Measurements from ENCODE around the gene ZHX3. TPM values are rescaled to one million over a fixed set of nuclear protein-coding genes. Genes with fewer than 3 reads are reported as not detected.

The ZHX3 gene
- total RNA-seq, 1 donor = 36.6 TPM

- H2AFZ ChIP-seq (ENCODE audit: low read length) = no peak overlapping the region
- H4K20me1 ChIP-seq (ENCODE audit: insufficient read depth, low read length) = peaks cover 26% of the 10 kb centered on the region
- DNase-seq (ENCODE audit: insufficient read length, low spot score, missing footprints) = no peak
These were observed 155.1 kb downstream of the ZHX3 start for GRCh38 chr20:41162396-41162795.

GRCh38 chr20:41161886-41162285 lies 155.6 kb downstream of the ZHX3 start:
- Histone ChIP-seq H3K79me2 (ENCODE audit: insufficient read depth, low read length) (peaks cover 39% of the 10 kb centered on the region), H4K20me1 (ENCODE audit: insufficient read depth, low read length) (peaks cover 31% of the 10 kb centered on the region), H3K4me3 (ENCODE audit: insufficient read depth, low read length) (no peak overlapping the region), H3K27me3 (ENCODE audit: insufficient read depth, low read length) (no peaks in the 10 kb centered on the region), H3K4me2 (ENCODE audit: insufficient read depth, low read length) (no peak overlapping the region), H2AFZ (ENCODE audit: low read length) (no peak overlapping the region), H3K9me3 (ENCODE audit: low read depth, low read length) (no peaks in the 10 kb centered on the region), H3K4me1 (ENCODE audit: insufficient read depth, low read length) (no peaks in the 10 kb centered on the region), H3K27ac (ENCODE audit: low read depth, low read length) (no peak overlapping the region), H3K36me3 (ENCODE audit: insufficient read depth, low read length) (peaks cover 49% of the 10 kb centered on the region)
- DNase-seq (ENCODE audit: insufficient read length, low spot score, missing footprints) = peak; percentile 80
- TF ChIP-seq CTCF (IDR thresholded peaks at IDR 0.05; ENCODE audit: extremely low read depth, low read depth, low read length) = no peak

More at GRCh38 chr20:41162396-41162795, 155.1 kb downstream of the ZHX3 start:
- no peak for TF ChIP-seq CTCF (IDR thresholded peaks at IDR 0.05; ENCODE audit: extremely low read depth, low read depth, low read length)
- Histone ChIP-seq H3K4me3 (ENCODE audit: insufficient read depth, low read length) (no peak overlapping the region), H3K36me3 (ENCODE audit: insufficient read depth, low read length) (peaks cover 53% of the 10 kb centered on the region), H3K4me2 (ENCODE audit: insufficient read depth, low read length) (no peak overlapping the region), H3K27ac (ENCODE audit: low read depth, low read length) (no peak overlapping the region), H3K27me3 (ENCODE audit: insufficient read depth, low read length) (no peaks in the 10 kb centered on the region), H3K4me1 (ENCODE audit: insufficient read depth, low read length) (no peaks in the 10 kb centered on the region), H3K9me3 (ENCODE audit: low read depth, low read length) (no peaks in the 10 kb centered on the region), H3K79me2 (ENCODE audit: insufficient read depth, low read length) (peaks cover 34% of the 10 kb centered on the region)

GRCh38 chr20:41160686-41161085 lies 156.8 kb downstream of the ZHX3 start:
- no peak overlapping the region for H3K4me3 ChIP-seq (ENCODE audit: insufficient read depth, low read length)
- no peak overlapping the region for H3K4me2 ChIP-seq (ENCODE audit: insufficient read depth, low read length)
- peaks cover 51% of the 10 kb centered on the region for H3K79me2 ChIP-seq (ENCODE audit: insufficient read depth, low read length)
- H3K9me3 ChIP-seq (ENCODE audit: low read depth, low read length) = no peaks in the 10 kb centered on the region
- H3K27me3 ChIP-seq (ENCODE audit: insufficient read depth, low read length) = no peaks in the 10 kb centered on the region
- no peak for TF ChIP-seq CTCF (IDR thresholded peaks at IDR 0.05; ENCODE audit: extremely low read depth, low read depth, low read length)
- no peak overlapping the region for H3K27ac ChIP-seq (ENCODE audit: low read depth, low read length)
- H3K4me1 ChIP-seq (ENCODE audit: insufficient read depth, low read length) = no peaks in the 10 kb centered on the region
- H2AFZ ChIP-seq (ENCODE audit: low read length) = no peak overlapping the region
- peaks cover 37% of the 10 kb centered on the region for H3K36me3 ChIP-seq (ENCODE audit: insufficient read depth, low read length)
- peaks cover 43% of the 10 kb centered on the region for H4K20me1 ChIP-seq (ENCODE audit: insufficient read depth, low read length)
- DNase-seq (ENCODE audit: insufficient read length, low spot score, missing footprints) = peak; percentile 25

GRCh38 chr20:41159547-41159946 lies 158.0 kb downstream of the ZHX3 start:
- no peak overlapping the region for H3K27ac ChIP-seq (ENCODE audit: low read depth, low read length)
- H2AFZ ChIP-seq (ENCODE audit: low read length) = no peak overlapping the region
- peaks cover 54% of the 10 kb centered on the region for H4K20me1 ChIP-seq (ENCODE audit: insufficient read depth, low read length)
- peak; percentile 62 for DNase-seq (ENCODE audit: insufficient read length, low spot score, missing footprints)
- no peaks in the 10 kb centered on the region for H3K9me3 ChIP-seq (ENCODE audit: low read depth, low read length)
- H3K4me1 ChIP-seq (ENCODE audit: insufficient read depth, low read length) = no peaks in the 10 kb centered on the region
- H3K4me3 ChIP-seq (ENCODE audit: insufficient read depth, low read length) = no peak overlapping the region
- peaks cover 63% of the 10 kb centered on the region for H3K79me2 ChIP-seq (ENCODE audit: insufficient read depth, low read length)
- TF ChIP-seq CTCF (IDR thresholded peaks at IDR 0.05; ENCODE audit: extremely low read depth, low read depth, low read length) = no peak
- no peaks in the 10 kb centered on the region for H3K27me3 ChIP-seq (ENCODE audit: insufficient read depth, low read length)
- peaks cover 26% of the 10 kb centered on the region for H3K36me3 ChIP-seq (ENCODE audit: insufficient read depth, low read length)
- H3K4me2 ChIP-seq (ENCODE audit: insufficient read depth, low read length) = no peak overlapping the region
